HG02678 (cell line): ENCODE results near the gene ENHO.

Experiments
- ATAC-seq: cut with Tn5 transposase; IDR thresholded peaks from one replicate; pipeline ENCODE4 v1.9.1; 2021; ENCODE audit warnings: mild to moderate bottlenecking, moderate library complexity; ENCODE audit not compliant: unreplicated experiment

Gene ENHO

DNA sequence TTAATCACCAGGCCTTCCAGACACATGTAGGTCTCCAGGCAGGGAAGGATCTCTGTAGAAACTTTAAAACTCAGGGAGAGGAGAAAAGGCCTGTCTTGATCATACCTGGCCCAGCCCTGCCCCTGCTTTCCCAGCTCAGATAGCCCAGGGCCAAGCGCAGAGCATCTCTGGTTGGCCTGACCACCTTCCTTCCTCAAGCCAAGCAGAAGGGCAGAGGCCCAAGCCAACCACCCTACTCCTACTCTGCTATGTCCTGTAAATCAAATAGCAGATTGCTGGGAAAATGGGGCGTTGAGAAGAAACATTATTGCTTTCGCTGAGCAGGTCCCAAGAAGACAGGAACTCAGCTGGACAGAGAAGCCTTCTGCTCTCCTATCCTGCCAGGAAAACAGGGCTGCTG is 14.3 kb downstream of the ENHO start:
- ATAC-seq: no peak

DNA sequence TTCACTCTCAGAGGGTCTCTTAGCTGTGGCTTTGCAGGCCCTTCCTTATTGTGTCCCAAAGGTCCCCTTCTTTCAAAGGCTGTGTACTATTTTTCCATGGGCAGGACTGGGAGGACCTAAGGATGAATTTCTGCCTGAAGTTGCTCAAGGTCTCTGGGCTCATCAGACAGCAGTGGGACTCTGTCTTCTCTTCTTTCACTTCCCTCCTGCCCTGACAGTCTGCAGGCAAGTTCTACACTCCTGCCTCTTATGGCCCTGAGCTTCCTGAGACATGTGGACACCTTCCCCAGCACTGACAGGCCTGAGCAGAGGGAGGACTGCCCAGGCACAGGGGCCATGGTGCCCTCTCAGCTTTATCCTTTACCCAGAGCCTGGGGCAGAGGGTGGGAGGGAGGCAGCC is 14.8 kb downstream of the ENHO start:
- no peak for ATAC-seq

DNA sequence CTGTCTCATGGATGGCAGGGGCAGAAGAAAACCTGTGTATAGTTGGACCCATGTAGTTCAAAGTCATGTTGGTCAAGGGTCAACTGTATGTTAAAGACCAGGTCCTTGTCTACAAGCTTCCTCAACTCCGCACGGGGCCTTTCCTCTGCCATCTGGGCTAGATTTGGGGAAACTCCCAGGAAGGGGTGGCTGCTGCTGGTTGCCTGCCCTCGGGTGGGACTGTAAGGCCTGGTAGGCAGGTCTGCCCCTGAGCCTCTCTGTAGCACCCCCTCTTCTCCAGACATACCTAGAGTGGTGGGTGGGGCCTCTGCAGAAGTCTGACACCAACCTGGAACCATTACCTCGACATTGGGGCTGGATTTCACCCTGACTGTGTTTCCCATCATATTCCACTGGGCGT is 15.2 kb downstream of the ENHO start:
- no peak for ATAC-seq

DNA sequence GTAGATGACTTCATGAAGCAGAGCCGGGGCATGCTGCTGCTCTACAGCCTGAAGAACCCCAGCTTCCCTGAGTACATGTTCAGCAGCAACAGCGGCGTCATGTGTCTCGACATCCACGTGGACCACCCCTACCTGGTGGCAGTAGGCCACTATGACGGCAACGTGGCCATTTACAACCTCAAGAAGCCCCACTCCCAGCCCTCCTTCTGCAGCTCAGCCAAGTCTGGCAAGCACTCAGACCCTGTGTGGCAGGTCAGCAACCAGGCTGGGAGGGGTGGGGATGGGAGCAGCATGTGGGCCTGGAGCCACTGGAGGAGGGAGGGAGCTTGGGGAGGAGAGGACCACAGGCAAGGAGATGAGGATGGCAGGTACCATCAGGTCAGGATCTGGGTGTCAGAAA is 16.2 kb downstream of the ENHO start:
- ATAC-seq: no peak

DNA sequence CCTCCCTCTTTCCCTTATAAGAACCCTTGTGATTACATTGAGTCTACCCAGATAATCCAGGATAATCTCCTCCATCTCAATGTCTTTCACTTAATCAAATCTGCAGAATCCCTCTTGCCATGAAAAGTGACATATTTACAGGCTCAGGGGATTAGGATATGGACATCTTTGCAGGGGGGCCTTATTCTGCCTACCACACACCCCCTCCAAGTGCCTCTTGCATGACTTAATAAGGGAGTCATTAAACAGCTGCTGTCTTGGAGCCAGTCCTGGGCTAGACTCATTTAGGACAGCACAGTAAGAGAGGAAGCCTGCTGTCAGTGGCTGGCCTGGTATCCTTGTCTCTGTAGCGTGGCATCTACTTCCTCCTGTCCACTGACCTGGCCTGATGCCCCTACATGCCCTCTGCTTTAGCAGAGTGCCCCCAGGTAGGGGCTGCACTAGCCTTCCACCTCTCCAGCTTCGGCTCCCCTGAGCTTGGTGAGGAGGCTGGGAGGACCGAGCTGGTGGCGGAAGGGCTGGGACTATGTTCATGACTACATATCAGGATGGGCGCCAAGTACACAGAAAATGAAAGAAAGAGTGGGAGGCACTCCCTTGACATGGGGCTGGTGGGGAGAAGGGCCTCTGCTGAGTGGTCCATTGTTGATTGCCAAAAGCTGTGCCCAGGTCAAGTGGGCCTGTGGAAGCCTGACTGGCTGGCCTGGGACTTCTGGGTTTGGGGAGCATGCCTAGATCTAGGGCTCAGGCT is 17.2 kb downstream of the ENHO start:
- ATAC-seq: no peak

DNA sequence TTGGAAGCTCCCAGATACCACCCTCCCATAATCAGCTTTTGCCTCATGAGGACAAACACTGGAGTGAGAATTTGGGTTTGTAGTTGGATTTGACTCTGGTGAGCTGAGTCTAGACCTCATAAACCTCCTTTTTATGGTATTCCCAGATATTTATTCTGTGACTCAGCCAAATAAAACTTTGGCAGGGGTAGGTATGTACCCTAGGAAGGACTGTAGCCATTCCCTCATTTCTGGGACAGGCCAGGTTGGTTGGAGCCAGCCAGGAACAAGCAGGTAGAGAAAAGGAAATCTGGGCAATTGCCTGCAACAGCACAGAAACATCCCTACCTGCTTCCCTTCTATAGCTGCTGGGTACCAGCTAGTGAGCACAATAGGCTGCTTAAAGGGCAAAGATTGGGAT is 19.4 kb downstream of the ENHO start:
- no peak for ATAC-seq

DNA sequence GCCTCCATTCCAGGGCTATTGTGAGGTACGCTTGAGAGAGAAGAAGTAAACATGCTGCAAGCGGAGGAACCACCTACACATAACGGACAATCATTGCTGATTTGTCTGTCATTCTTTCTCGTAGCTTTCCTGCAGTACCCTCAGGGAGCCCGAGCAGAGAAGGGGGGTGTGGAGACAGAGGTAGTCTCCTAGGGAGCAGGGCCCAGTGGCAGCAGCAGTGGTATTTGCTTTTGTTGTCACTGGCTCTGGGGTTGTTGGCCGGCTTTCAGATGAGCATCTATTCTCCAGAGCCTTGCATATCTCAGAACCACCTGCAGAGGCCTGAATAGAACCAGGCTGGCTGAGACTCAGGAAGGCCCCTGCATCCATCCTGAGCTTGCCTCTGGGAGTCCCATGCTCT is 19.9 kb downstream of the ENHO start:
- ATAC-seq: no peak

DNA sequence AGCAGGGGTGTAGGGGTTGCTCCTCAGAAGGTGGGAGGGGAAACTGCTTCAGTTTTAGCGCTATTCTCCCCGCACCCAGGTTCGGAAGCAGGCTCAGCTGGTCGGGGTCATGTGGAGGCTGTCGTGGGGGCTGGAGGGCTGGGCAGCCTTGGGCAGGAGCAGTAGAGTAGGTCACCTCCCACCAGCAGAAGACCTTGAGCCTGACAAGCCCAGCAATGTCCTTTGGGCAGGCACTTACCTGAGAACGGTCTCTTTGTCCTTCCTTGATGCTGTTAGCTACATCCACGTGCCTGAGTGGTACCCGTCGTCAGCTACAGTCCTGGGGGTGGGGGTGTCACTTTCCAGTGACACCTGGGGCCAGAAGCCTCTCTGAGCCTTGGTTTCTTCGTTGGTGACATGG is 20.3 kb downstream of the ENHO start:
- no peak for ATAC-seq

DNA sequence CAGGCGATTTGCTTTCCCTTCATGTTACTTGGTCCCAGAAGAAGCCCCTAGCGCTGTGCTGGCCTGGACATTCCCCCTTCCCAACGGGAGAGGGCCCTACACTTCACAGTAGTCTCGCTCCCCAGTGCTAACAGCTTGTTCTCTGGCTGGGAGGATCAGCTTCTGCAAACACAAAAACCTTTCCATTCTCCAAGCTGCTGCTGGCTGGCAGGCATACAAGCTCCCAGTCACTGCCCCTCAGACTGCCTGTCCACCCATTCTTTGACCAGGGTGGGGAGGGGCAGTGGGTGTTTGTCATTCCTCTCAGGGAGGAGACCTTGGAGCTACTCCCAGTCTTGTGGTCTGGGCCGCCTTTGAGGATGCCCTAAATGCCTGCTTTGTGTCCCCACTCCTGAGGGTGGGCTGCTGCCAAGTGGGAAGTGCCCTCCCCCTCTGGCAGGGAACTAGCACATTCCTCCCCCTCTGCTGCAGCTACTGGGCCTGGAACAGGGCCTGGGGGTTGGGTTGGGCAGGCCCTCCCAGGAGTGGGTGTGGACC is 20.8 kb downstream of the ENHO start:
- ATAC-seq: no peak

DNA sequence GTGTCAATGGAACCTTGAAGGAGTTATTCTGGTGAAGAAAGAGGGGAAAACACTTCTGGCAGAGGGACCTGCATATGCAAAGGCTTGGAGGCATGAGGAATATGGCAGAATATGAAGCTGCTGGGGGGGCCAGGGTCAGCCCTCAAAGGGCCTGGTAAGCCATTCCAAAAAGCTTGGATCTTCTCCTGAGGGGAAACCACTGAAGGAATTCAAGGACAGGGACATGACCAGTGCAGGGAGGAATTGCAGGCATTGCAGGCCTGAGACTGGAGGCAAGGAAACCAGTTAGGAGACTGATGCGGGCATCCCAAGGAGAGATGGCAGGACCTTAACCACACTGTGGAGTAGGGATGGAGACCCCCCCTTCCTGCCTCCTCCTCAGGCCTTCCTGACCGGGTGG is 21.4 kb downstream of the ENHO start:
- ATAC-seq: no peak

DNA sequence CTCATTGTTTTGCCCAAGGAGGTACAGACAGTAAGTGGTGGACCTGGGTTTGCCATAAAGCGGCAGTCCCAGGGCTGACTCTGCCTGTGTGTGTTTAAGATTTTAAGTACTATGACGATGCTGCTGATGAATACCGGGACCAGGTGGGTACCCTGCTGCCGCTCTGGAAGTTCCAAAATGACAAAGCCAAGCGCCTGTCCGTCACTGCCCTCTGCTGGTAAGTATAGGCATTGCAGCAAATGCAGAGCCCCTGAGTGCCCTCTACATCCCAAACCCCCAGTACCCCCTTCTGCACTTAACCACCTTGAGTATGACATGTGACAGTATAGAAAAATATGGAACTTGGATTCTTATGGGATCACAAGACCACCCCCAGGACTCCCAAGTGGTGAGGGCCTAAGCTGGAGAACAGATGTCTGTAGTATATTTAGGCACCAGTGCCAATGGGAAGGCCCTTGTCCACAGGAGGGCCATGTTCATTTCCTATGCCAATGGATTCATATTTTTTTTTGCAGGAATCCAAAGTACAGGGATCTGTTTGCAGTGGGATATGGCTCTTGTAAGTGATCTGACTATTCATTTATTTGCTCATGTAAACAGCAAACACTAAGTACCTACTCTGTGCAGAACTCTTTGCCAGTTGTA is 22.0 kb downstream of the ENHO start:
- ATAC-seq: peak; percentile 50

DNA sequence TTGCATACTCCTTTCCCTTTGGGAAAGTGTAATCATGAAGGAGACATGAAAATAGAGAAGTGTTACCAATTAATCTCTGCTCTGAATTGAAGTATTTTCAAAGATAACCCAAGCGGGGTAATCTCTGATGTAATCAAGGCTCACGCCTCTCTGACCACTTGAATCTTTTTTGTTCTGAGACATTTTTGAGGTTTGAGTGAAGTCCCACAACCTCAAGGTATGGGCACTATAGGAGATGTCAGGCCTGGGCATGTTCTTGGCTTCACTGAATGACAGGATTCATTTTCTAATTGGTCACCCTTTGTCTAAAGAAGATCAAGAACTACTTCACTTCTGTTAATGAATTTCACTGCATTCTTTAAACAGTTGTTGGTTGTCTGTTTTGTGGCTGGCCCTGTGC is 23.7 kb downstream of the ENHO start:
- ATAC-seq: no peak

DNA sequence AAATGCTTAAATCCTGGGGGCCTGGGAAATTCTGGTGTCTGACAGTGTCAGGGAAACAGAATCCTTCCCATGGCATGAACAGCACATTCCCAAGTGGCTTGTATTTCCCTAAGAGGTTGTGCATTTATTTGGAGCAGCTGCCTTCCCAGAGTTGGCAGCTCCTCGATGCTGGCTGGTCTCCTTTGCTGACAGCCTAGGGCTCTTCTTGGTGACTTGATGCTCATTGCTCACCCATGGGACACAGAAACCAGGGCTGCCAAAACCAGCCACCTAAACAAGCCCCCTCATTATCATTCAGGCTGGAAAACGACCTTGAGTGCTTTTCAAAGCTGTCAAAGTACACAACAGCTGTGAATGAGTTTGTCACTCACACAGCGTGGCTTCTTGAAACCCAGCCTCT is 24.2 kb downstream of the ENHO start:
- no peak for ATAC-seq

DNA sequence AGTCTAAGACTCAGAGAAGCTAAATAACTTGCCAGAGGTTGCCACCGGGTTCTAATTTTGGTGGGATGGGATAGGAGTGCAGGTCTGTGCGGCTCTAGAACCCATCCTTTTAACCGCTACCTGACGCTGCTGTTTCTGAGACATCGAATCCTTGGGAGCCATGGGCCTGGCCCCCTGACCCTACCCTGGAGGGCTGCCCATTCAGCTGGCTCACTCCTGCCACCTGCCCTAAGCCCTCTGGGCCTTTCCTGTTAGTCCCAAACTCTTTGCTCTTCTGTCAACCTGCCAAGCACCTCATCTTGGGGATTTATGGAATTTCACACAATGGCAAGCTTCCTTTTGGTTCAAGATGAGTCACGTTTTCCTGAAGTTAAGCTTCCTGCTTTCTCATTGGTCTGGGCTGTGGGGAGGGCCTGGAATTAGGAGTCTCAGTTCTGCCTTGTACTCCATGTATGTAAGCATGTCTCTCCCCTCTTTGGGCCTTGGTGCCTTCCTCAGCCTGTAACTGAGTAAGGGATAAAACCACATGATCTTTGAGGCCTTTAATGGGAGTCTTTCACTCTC is 26.6 kb downstream of the ENHO start:
- no peak for ATAC-seq

DNA sequence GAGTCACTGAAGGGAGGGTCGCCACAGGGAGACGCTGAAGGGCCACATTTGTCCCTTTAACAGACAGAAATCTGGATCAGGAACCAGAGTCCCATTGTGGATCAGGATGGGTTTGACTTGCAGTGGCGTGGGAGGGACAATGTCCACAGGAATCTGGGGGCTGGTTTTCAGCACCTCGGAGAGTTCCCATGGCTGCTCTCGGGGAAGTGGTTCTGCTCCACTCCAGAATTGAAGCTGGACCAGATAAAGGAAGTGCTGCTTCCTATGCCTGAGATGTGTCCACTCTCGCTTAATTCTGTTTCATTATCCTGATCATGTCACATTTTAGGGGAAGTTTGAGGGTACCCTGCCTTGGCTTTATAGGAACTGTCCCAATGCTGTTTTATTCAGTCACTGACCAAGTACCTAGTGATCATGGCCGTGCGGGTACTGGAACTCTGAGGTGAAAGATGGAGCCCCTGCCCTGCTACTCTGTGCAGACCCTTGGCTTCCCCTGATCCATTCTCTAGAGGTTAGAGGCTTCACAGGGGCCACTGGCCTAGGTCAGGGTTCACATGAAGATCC is 28.7 kb downstream of the ENHO start:
- no peak for ATAC-seq

DNA sequence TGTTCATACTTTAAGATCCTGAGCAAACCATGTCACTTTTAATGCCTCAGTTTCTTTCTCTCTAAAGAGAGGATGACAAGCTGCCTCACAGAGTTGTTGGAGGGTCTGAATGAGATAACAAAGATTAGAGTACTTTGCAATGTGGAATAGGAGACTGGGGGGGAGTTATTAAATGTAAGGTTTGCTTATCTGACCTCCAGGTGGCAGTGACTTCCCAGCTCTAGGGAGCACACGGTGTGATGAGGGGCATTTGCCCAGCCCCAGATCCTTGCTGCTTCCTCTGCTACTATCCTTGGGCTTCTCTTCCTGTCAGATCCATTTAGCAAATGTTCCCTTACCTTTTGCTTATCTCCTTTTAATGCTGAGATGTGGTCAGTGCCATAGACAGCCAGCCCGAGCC is 30.7 kb downstream of the ENHO start:
- ATAC-seq: no peak

DNA sequence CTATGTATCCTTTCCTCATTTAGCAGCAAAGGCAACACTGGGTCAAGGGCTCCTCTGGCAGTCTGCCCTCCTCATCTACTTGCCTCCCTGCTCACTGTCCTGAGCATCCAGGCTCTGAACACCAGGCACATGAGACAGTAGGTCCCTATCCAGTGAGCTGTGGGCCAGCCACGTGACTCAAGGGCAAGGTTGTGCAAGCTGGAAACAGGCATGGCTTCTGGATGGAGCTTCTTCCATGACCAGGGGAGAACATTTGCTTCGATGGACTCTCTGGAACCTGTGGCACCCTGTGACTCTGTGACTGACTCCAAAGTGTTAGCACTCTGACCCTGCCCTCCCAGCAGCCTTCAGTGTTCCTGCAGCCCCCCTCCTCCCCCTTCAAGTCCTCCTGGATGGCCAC is 31.2 kb downstream of the ENHO start:
- ATAC-seq: no peak

DNA sequence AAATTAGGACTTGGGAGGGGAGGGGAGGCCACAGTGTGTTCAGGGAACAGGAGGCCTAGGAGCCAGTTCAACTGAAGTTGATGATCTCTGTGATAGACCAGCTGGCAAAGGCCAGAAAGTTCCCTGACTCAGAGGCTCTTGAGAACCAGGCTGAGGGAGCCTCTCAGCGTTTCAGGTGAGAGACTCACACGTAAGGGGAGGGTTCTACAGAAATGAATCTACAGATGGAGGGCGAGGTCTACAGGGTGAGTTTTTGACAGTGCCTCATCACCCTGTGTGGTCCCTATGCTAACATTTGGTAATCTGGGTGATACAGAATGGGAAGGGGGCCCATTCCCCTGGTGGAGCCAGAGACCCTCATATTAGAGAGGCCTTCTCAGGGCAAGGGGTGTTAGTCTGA is 32.0 kb downstream of the ENHO start:
- ATAC-seq: no peak

DNA sequence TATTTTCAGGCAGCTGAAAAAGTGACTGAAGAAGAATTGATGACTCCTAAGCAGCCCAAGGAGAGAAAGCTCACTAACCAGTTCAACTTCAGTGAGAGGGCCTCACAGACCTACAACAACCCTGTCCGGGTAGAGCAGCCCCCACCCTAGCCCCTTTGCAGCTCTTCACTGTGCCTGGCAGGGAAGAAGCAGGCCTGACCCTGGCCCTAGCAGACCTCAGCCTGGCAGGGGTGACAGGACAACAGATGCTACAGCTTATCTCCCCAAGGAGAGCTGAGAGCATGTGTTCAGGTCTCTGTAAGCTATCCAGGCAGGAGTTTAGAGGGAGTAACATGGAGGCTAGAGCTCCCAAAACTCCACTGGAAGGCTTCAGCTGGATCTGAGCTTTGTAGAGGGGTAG is 32.4 kb downstream of the ENHO start:
- no peak for ATAC-seq

DNA sequence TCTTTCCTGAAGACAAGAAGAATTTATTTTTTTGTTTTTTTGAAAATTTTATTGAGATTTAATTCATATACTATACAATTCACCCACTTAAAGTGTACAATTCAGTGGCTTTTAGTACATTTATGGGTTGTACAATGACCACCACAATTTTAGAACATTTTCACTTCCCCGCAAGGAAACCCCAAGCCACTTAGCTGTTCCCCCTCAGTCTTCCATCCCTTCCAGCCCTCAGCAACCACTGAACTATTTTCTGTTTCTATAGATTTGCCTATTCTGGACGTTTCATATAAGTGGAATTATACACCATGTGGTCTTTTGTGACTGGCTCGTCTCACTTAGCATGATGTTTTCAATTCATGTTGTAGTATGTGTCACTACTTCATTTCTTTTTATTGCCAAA is 36.2 kb downstream of the ENHO start:
- ATAC-seq: no peak

DNA sequence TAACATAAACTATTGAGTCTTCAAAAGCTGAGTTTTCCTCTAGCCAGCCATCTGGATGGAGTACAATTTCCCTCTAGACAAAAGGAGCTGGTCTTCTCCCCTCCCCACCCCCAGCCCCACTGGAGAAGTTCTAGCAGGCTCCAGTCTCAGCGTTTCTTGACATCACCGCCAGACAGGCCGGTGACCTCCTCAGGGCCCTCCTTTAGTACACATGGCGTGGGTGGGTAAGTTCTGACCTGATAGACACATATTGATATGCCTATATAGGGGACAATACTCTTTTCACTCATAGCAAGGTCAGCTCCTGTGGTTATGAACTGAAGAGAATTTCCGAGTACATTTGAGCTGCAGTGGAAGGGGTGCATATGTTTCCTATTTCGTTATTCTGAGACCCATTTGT is 37.0 kb downstream of the ENHO start:
- ATAC-seq: no peak

DNA sequence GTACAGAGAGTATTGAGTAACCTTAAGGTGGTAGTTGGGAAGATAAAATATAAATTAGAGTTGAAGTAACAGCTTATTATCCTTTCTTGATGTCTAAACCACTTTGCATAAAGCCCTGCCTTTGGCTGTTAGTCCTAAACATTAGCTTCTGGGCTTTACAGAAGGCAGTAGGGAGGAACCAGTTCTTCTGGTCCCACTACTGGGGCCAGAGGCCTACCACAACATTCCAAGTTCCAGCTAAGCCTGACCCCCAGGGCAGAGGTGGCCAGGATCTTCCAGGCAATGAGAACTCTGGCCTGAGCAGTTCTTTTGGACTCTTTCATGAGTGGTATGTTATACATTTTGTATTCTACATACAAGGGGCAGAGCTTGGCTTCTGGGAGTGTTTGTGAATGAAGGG is 38.1 kb downstream of the ENHO start:
- no peak for ATAC-seq
